K562 (cell line): ENCODE measurements around the gene CCDC3. TPM values are rescaled to one million over a fixed set of nuclear protein-coding genes. Genes with fewer than 3 reads are reported as not detected.

Experiments
- ATAC-seq: fragments of 200-7000 bp; cut with Tn5 transposase; 3 replicates; pipeline ENCODE4 v1.9.1; 2020; ENCODE audit warnings: moderate library complexity
- BruUV-seq: library from RNA; stranded (reverse); fragments of 400-500 nt; replicated peaks from 2 replicates; lab custom pipeline; 2021; lab: Mats Ljungman, UMichigan
- CTCF ChIA-PET: fragments of 300-600 bp; formaldehyde crosslinking; extraction: SDS; loops from one replicate; lab custom pipeline; 2021; ENCODE audit warnings: low intra/inter-chr PET ratio; lab: Yijun Ruan, JAX
- POLR2A ChIA-PET: fragments of 300-600, 350-650 bp; sonication (Branson Sonifier 250); formaldehyde crosslinking; extraction: SDS; loops from one replicate; lab custom pipeline; 2021; ENCODE audit warnings: antibody characterized with exemption, inconsistent platforms; lab: Yijun Ruan, JAX
- DNase-seq, 4 experiments: peaks; one replicate each; pipeline versions ENCODE4 v3.0.0 to v3.0.0-alpha.2; 2011 to 2018; ENCODE audit warnings: low spot score in 3 of 4, mixed read lengths in 3 of 4; ENCODE audit errors: extremely low read depth in 1 of 4
- FAIRE-seq: peaks from 2 replicates; lab custom pipeline; 2011; peaks lifted over from hg19 to GRCh38; lab: Jason Lieb, UNC
- H2AFZ ChIP-seq: 2 replicates; pipeline ENCODE4 v1.6.0; 2011; ENCODE audit warnings: low read depth, low read length, control low read depth, inconsistent platforms
- H3K27ac ChIP-seq: fragments of 200-600 bp; 3 replicates; pipeline ENCODE4 v1.8.0; 2011; ENCODE audit warnings: low read depth, mild to moderate bottlenecking, control low read depth, inconsistent platforms, low read length, moderate library complexity, mixed read lengths; ENCODE audit errors: extremely low read depth
- H3K27me3 ChIP-seq, 2 experiments: fragments of 300-600 bp in 1 of 2; 2 replicates in 1 of 2; 3 replicates in 1 of 2; pipeline versions ENCODE4 v1.6.0 to v1.8.0; 2011; ENCODE audit warnings: inconsistent platforms in 2 of 2, low read length in 2 of 2, mild to moderate bottlenecking in 1 of 2, mixed read lengths in 1 of 2, moderate library complexity in 1 of 2; ENCODE audit not compliant: control insufficient read depth in 2 of 2, insufficient read depth in 2 of 2
- H3K36me3 ChIP-seq: fragments of 300-600 bp; 3 replicates; pipeline ENCODE4 v1.8.0; 2011; ENCODE audit warnings: mild to moderate bottlenecking, low read length, inconsistent platforms; ENCODE audit not compliant: control insufficient read depth, insufficient read depth
- H3K4me1 ChIP-seq, 2 experiments: fragments of 200-600 bp in 1 of 2; replicated peaks in 1 of 2; 2 replicates in 1 of 2; 3 replicates in 1 of 2; pipeline versions ENCODE4 v1.5.1 to v1.8.0; 2011; ENCODE audit warnings: inconsistent platforms in 2 of 2, low read length in 2 of 2, mild to moderate bottlenecking in 1 of 2, mixed read lengths in 1 of 2, moderate library complexity in 1 of 2; ENCODE audit not compliant: control insufficient read depth in 2 of 2, insufficient read depth in 2 of 2
- H3K4me2 ChIP-seq: 2 replicates; pipeline ENCODE4 v1.6.1; 2011; ENCODE audit warnings: low read length, control low read depth, inconsistent platforms, mixed read lengths; ENCODE audit not compliant: insufficient read depth
- H3K4me3 ChIP-seq: fragments of 200-600 bp; sonication (generic), shearing (Covaris generic); 2 replicates; pipeline ENCODE4 v1.5.1; 2016; ENCODE audit warnings: control low read depth, inconsistent platforms
- H3K79me2 ChIP-seq: fragments of 200-600 bp; 3 replicates; pipeline ENCODE4 v1.8.0; 2011; ENCODE audit warnings: low read length, inconsistent platforms; ENCODE audit not compliant: control insufficient read depth, insufficient read depth
- H3K9ac ChIP-seq, 2 experiments: 2 replicates each; pipeline versions ENCODE4 v1.6.0 to v1.6.1; 2011; ENCODE audit warnings: low read depth in 2 of 2, low read length in 2 of 2, control low read depth in 1 of 2, inconsistent platforms in 1 of 2, mild to moderate bottlenecking in 1 of 2, mixed read lengths in 1 of 2; ENCODE audit not compliant: insufficient read depth in 1 of 2
- H3K9me1 ChIP-seq: one replicate; pipeline ENCODE4 v1.6.0; 2011; ENCODE audit warnings: inconsistent platforms, mild to moderate bottlenecking, low read length, moderate library complexity; ENCODE audit not compliant: control insufficient read depth, insufficient read depth
- H3K9me3 ChIP-seq: replicated peaks from 2 replicates; pipeline ENCODE4 v1.5.1; 2011; ENCODE audit warnings: low read depth, low read length, inconsistent platforms; ENCODE audit not compliant: control insufficient read depth, insufficient read depth
- H4K20me1 ChIP-seq: replicated peaks from 2 replicates; pipeline ENCODE4 v1.6.1; 2011; ENCODE audit warnings: low read length, inconsistent platforms, mixed read lengths; ENCODE audit not compliant: control insufficient read depth, insufficient read depth
- COPS2 ChIP-seq: fragments of 450-650 bp; conservative IDR thresholded peaks from 2 replicates; pipeline ENCODE4 v1.6.1; 2016; ENCODE audit warnings: mild to moderate bottlenecking, moderate library complexity
- CUX1 ChIP-seq: fragments of 200-800 bp; sonication (Bioruptor generic); IDR thresholded peaks from 2 replicates; pipeline ENCODE4 v1.6.1; 2016; ENCODE audit warnings: missing genetic modification characterization, missing compliant biosample characterization
- GATA2 ChIP-seq: sonication (generic); formaldehyde crosslinking; IDR thresholded peaks from 2 replicates; pipeline ENCODE4 v1.4.0; 2020; ENCODE audit warnings: mild to moderate bottlenecking, missing genetic modification reagents
- MEF2D ChIP-seq: conservative IDR thresholded peaks from 2 replicates; pipeline ENCODE4 v1.6.1; 2016; ENCODE audit warnings: low read depth, missing genetic modification characterization, missing compliant biosample characterization
- NFE2 ChIP-seq: IDR thresholded peaks from 2 replicates; pipeline ENCODE4 v1.6.1; 2014; ENCODE audit warnings: antibody characterized with exemption, low read depth
- NR3C1 ChIP-seq: sonication (generic); formaldehyde crosslinking; IDR thresholded peaks from 2 replicates; pipeline ENCODE4 v1.8.1; 2022; ENCODE audit warnings: missing genetic modification reagents
- PHF8 ChIP-seq: fragments of 200-600 bp; sonication (generic); IDR thresholded peaks from 2 replicates; pipeline ENCODE4 v1.6.1; 2012; ENCODE audit warnings: mixed run types, mild to moderate bottlenecking, inconsistent platforms, low read length, moderate library complexity, borderline replicate concordance
- POLR2H ChIP-seq: IDR thresholded peaks from 2 replicates; pipeline ENCODE4 v1.6.1; 2016; ENCODE audit warnings: missing genetic modification characterization, low read depth, mild to moderate bottlenecking, control low read depth, missing compliant biosample characterization, moderate library complexity
- RBM34 ChIP-seq: fragments of 200-400 bp; formaldehyde crosslinking; IDR thresholded peaks from 2 replicates; pipeline ENCODE4 v1.6.1; 2018; ENCODE audit warnings: low read length, borderline replicate concordance; ENCODE audit not compliant: insufficient read depth
- TBP ChIP-seq: optimal IDR thresholded peaks from 2 replicates; pipeline ENCODE3; 2011; ENCODE audit warnings: low read depth, low read length, improper control_type of control experiment
- ZKSCAN3 ChIP-seq: fragments of 250-450 bp; sonication (Bioruptor Pico); IDR thresholded peaks from 2 replicates; pipeline ENCODE4 v1.4.0; 2020
- ZNF133 ChIP-seq: fragments of 250-450 bp; sonication (Bioruptor Pico); IDR thresholded peaks from 2 replicates; pipeline ENCODE4 v1.4.0; 2020; ENCODE audit warnings: mild to moderate bottlenecking
- ZSCAN32 ChIP-seq: fragments of 450-650 bp; formaldehyde crosslinking; IDR thresholded peaks from 2 replicates; pipeline ENCODE4 v1.4.0; 2020; ENCODE audit warnings: mild to moderate bottlenecking, moderate library complexity
- WGBS: fragments of 100-300 bp; shearing (Covaris generic); methylation state at CpG from one replicate; pipeline ENCODE4 v1.1.6; 2016; ENCODE audit warnings: low coverage, mixed read lengths; ENCODE audit not compliant: insufficient coverage; ENCODE audit errors: missing lambda C conversion rate; 5-methylcytosine and 5-hydroxymethylcytosine counted together
- in situ Hi-C: fragments of 300-500 bp; cut with MboI; formaldehyde crosslinking; loops from 4 replicates; pipeline ENCODE4 v1.15.0; 2018; ENCODE audit warnings: inconsistent platforms, mixed read lengths
- intact Hi-C: fragments of 100-400 bp; cut with micrococcal nuclease; formaldehyde crosslinking; loops from 2 replicates; pipeline ENCODE4 v1.14.2; 2022
- polyA plus RNA-seq, 8 experiments: library from polyadenylated mRNA; depleted of rRNA in 4 of 8; stranded (reverse) in 5 of 8; unstranded in 3 of 8; fragments of >200 nt; fragmentation: Nextera tagmentation in 2 of 8; fragmentation: Illumina TruSeq in 1 of 8; extraction: Ambion mirVana in 2 of 8; extraction: Trizol in 1 of 8; gene quantifications; 2 replicates each; pipeline versions ENCODE4 v1.2.1 to v1.2.3, GENCODE V29; 2011 to 2014; ENCODE audit warnings: inconsistent platforms in 1 of 8, missing spikeins in 1 of 8
- total RNA-seq, 7 experiments: library from RNA; depleted of rRNA in 6 of 7; stranded (reverse); fragments of >200 nt in 6 of 7; fragmentation: Illumina TruSeq in 2 of 7; extraction: Trizol in 2 of 7; gene quantifications; 2 replicates each; pipeline versions ENCODE4 v1.2.1 to v1.2.3, GENCODE V29; 2011 to 2021; ENCODE audit warnings: low replicate concordance in 1 of 7
- TF ChIP-seq, protein P1 (sequence below): IDR thresholded peaks from 3 replicates; pipeline ENCODE4 v1.6.1; 2011; ENCODE audit warnings: borderline replicate concordance, mild to moderate bottlenecking, moderate library complexity; ENCODE audit not compliant: insufficient read length; ENCODE audit errors: extremely low read depth
- TF ChIP-seq, protein P2 (sequence below): fragments of 250-450 bp; sonication (Bioruptor Pico); IDR thresholded peaks from 2 replicates; pipeline ENCODE4 v1.4.0; 2020; ENCODE audit warnings: mild to moderate bottlenecking

The CCDC3 gene
- total and polyA plus RNA-seq, 9 of the 15 experiments (the other 6 are each of a cell fraction or from before 2014, with no cell fraction given) = not detected

GRCh38 chr10:12954866-12955265 lies 46.6 kb downstream of the CCDC3 start:
- H2AFZ ChIP-seq = no peak overlapping the region
- H3K27me3 ChIP-seq = no peaks in the 10 kb centered on the region
- WGBS = 6% methylated on average over 1 of the region's 1 CpG
- H3K9me3 ChIP-seq = no peaks in the 10 kb centered on the region
- H3K27ac ChIP-seq = no peak overlapping the region
- no peaks in the 10 kb centered on the region for H3K79me2 ChIP-seq
- no TSS peak for BruUV-seq
- H3K4me2 ChIP-seq = no peak overlapping the region
- ChIA-PET POLR2A (no interaction called here), CTCF (no interaction called here)
- no peak overlapping the region for H3K9ac ChIP-seq
- intact Hi-C loops (no loop called here), in situ Hi-C loops (no loop called here)
- no peaks in the 10 kb centered on the region for H3K4me1 ChIP-seq
- no peak for ATAC-seq
- H3K9me1 ChIP-seq = no peaks in the 10 kb centered on the region
- no peaks in the 10 kb centered on the region for H4K20me1 ChIP-seq
- no peaks in the 10 kb centered on the region for H3K36me3 ChIP-seq
- no peak overlapping the region for H3K4me3 ChIP-seq
- FAIRE-seq = no peak
- DNase-seq = no peak
- no peak for TF ChIP-seq TBP
- TF ChIP-seq, protein P1, sequence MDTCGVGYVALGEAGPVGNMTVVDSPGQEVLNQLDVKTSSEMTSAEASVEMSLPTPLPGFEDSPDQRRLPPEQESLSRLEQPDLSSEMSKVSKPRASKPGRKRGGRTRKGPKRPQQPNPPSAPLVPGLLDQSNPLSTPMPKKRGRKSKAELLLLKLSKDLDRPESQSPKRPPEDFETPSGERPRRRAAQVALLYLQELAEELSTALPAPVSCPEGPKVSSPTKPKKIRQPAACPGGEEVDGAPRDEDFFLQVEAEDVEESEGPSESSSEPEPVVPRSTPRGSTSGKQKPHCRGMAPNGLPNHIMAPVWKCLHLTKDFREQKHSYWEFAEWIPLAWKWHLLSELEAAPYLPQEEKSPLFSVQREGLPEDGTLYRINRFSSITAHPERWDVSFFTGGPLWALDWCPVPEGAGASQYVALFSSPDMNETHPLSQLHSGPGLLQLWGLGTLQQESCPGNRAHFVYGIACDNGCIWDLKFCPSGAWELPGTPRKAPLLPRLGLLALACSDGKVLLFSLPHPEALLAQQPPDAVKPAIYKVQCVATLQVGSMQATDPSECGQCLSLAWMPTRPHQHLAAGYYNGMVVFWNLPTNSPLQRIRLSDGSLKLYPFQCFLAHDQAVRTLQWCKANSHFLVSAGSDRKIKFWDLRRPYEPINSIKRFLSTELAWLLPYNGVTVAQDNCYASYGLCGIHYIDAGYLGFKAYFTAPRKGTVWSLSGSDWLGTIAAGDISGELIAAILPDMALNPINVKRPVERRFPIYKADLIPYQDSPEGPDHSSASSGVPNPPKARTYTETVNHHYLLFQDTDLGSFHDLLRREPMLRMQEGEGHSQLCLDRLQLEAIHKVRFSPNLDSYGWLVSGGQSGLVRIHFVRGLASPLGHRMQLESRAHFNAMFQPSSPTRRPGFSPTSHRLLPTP = no peak
- no peak for TF ChIP-seq GATA2 (CRISPR knock-in tag)
- no peak for TF ChIP-seq PHF8
- TF ChIP-seq NFE2 = no peak
- TF ChIP-seq ZSCAN32 (CRISPR knock-in tag) = no peak
- no peak for TF ChIP-seq ZKSCAN3
- TF ChIP-seq, protein P2, sequence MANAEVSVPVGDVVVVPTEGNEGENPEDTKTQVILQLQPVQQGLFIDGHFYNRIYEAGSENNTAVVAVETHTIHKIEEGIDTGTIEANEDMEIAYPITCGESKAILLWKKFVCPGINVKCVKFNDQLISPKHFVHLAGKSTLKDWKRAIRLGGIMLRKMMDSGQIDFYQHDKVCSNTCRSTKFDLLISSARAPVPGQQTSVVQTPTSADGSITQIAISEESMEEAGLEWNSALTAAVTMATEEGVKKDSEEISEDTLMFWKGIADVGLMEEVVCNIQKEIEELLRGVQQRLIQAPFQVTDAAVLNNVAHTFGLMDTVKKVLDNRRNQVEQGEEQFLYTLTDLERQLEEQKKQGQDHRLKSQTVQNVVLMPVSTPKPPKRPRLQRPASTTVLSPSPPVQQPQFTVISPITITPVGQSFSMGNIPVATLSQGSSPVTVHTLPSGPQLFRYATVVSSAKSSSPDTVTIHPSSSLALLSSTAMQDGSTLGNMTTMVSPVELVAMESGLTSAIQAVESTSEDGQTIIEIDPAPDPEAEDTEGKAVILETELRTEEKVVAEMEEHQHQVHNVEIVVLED = no peak
- TF ChIP-seq CUX1 (CRISPR knock-in tag) = no peak
- TF ChIP-seq MEF2D = no peak
- no peak for TF ChIP-seq NR3C1 (CRISPR knock-in tag)
- no peak for TF ChIP-seq ZNF133 (CRISPR knock-in tag)
- no peak for TF ChIP-seq POLR2H
- no peak for TF ChIP-seq RBM34
- TF ChIP-seq COPS2 = no peak
